SK-N-SH (cell line): Measurements from ENCODE around the gene ZDHHC14. TPM values are rescaled to one million over a fixed set of nuclear protein-coding genes. Genes with fewer than 3 reads are reported as not detected.

Experiments
- CTCF ChIA-PET: fragments of 300-600, 350-600 bp; formaldehyde crosslinking; extraction: SDS; loops from one replicate; lab custom pipeline; 2021; lab: Yijun Ruan, JAX
- POLR2A ChIA-PET: fragments of 350-600 bp; sonication (Branson Sonifier 250); formaldehyde crosslinking; extraction: SDS; loops from one replicate; lab custom pipeline; 2020; ENCODE audit warnings: antibody characterized with exemption, inconsistent platforms; lab: Yijun Ruan, JAX
- DNase-seq: peaks from one replicate; pipeline ENCODE4 v3.0.0; 2012
- H2AFZ ChIP-seq: fragments of 200-600 bp; sonication (generic); 2 replicates; pipeline ENCODE4 v1.8.1; 2016; ENCODE audit warnings: antibody characterized with exemption, mild to moderate bottlenecking, low read depth
- H3F3A ChIP-seq: fragments of 200-600 bp; sonication (generic); replicated peaks from 2 replicates; pipeline ENCODE3; 2016; ENCODE audit warnings: antibody characterized with exemption, mild to moderate bottlenecking; ENCODE audit not compliant: insufficient read depth
- H3K27ac ChIP-seq, 2 experiments: fragments of 200-500 bp in 1 of 2; fragments of 200-600 bp in 1 of 2; sonication (Bioruptor generic) in 1 of 2; sonication (generic), shearing (Covaris generic) in 1 of 2; 2 replicates each; pipeline versions ENCODE4 v1.5.1 to v1.6.1; 2014 to 2016; ENCODE audit warnings: low read depth in 2 of 2, inconsistent platforms in 1 of 2, low read length in 1 of 2, mild to moderate bottlenecking in 1 of 2, mixed read lengths in 1 of 2
- H3K27me3 ChIP-seq: fragments of 200-600 bp; sonication (generic), shearing (Covaris generic); 2 replicates; pipeline ENCODE4 v1.6.1; 2016; ENCODE audit warnings: mixed run types; ENCODE audit not compliant: insufficient read depth
- H3K36me3 ChIP-seq, 2 experiments: fragments of 200-500 bp in 1 of 2; fragments of 200-600 bp in 1 of 2; sonication (Bioruptor generic) in 1 of 2; sonication (generic) in 1 of 2; replicated peaks in 1 of 2; 2 replicates each; pipeline versions ENCODE3 to v1.5.1; 2014 to 2016; ENCODE audit warnings: low read length in 1 of 2, mild to moderate bottlenecking in 1 of 2; ENCODE audit not compliant: insufficient read depth in 2 of 2, control insufficient read depth in 1 of 2
- H3K4me1 ChIP-seq, 2 experiments: fragments of 200-500 bp in 1 of 2; fragments of 200-600 bp in 1 of 2; sonication (Bioruptor generic) in 1 of 2; sonication (generic), shearing (Covaris generic) in 1 of 2; 2 replicates each; pipeline versions ENCODE4 v1.5.1 to v1.6.1; 2014 to 2016; ENCODE audit warnings: low read depth in 1 of 2, low read length in 1 of 2, mixed run types in 1 of 2; ENCODE audit not compliant: insufficient read depth in 2 of 2, control insufficient read depth in 1 of 2
- H3K4me2 ChIP-seq: fragments of 200-600 bp; sonication (generic), shearing (Covaris generic); 2 replicates; pipeline ENCODE4 v1.6.1; 2017; ENCODE audit warnings: mixed run types
- H3K4me3 ChIP-seq, 2 experiments: fragments of 200-500 bp in 1 of 2; fragments of 200-600 bp in 1 of 2; sonication (Bioruptor generic) in 1 of 2; sonication (generic), shearing (Covaris generic) in 1 of 2; 2 replicates each; pipeline versions ENCODE4 v1.5.1 to v1.8.1; 2014 to 2016; ENCODE audit warnings: low read depth in 2 of 2, inconsistent platforms in 1 of 2, low read length in 1 of 2, mild to moderate bottlenecking in 1 of 2, mixed read lengths in 1 of 2, moderate library complexity in 1 of 2
- H3K79me2 ChIP-seq: fragments of 200-600 bp; sonication (generic); 2 replicates; pipeline ENCODE4 v1.8.1; 2017; ENCODE audit warnings: mild to moderate bottlenecking; ENCODE audit not compliant: insufficient read depth
- H3K9ac ChIP-seq: fragments of 200-600 bp; sonication (generic); 2 replicates; pipeline ENCODE4 v1.6.1; 2017; ENCODE audit warnings: mixed run types
- H3K9me2 ChIP-seq: fragments of 200-600 bp; sonication (generic); 2 replicates; pipeline ENCODE4 v1.6.1; 2017; ENCODE audit warnings: mixed run types
- H3K9me3 ChIP-seq: fragments of 200-600 bp; sonication (generic); 2 replicates; pipeline ENCODE4 v1.6.1; 2017; ENCODE audit warnings: mixed run types, mild to moderate bottlenecking, moderate library complexity
- H4K20me1 ChIP-seq: fragments of 200-600 bp; sonication (generic); 2 replicates; pipeline ENCODE4 v1.6.1; 2017; ENCODE audit warnings: mild to moderate bottlenecking, mixed run types; ENCODE audit not compliant: insufficient read depth
- CTCF ChIP-seq: fragments of 200-600 bp; sonication (generic); IDR thresholded peaks from 2 replicates; pipeline ENCODE4 v1.6.1; 2017; ENCODE audit warnings: antibody characterized with exemption, mild to moderate bottlenecking, moderate library complexity
- ELF1 ChIP-seq: IDR thresholded peaks from 2 replicates; pipeline ENCODE4 v1.4.0; 2012
- FOSL2 ChIP-seq: IDR thresholded peaks from 2 replicates; pipeline ENCODE4 v1.4.0; 2012; ENCODE audit warnings: low read depth, mild to moderate bottlenecking, moderate library complexity, borderline replicate concordance
- GATA2 ChIP-seq: sonication (generic); formaldehyde crosslinking; IDR thresholded peaks from 2 replicates; pipeline ENCODE4 v1.5.0; 2020; ENCODE audit warnings: mild to moderate bottlenecking, missing genetic modification reagents
- IRF3 ChIP-seq: fragments of 150-350 bp; IDR thresholded peaks from 2 replicates; pipeline ENCODE4 v1.6.1; 2016; ENCODE audit warnings: mild to moderate bottlenecking, low read depth, low read length
- JUND ChIP-seq: IDR thresholded peaks from 2 replicates; pipeline ENCODE4 v1.4.0; 2012
- MAX ChIP-seq: IDR thresholded peaks from 2 replicates; pipeline ENCODE4 v1.4.0; 2012; ENCODE audit warnings: low read depth
- MEF2A ChIP-seq: IDR thresholded peaks from 2 replicates; pipeline ENCODE4 v1.4.0; 2012; ENCODE audit warnings: low read depth, borderline replicate concordance
- MXI1 ChIP-seq: IDR thresholded peaks from 2 replicates; pipeline ENCODE4 v1.6.1; 2012; ENCODE audit warnings: mild to moderate bottlenecking, low read depth, low read length, improper control_type of control experiment
- POLR2AphosphoS5 ChIP-seq: IDR thresholded peaks from 2 replicates; pipeline ENCODE4 v1.6.1; 2012; ENCODE audit warnings: low read depth, low read length
- RAD21 ChIP-seq: IDR thresholded peaks from 2 replicates; pipeline ENCODE4 v1.6.1; 2012; ENCODE audit warnings: mild to moderate bottlenecking, low read length
- RFX5 ChIP-seq: IDR thresholded peaks from 2 replicates; pipeline ENCODE4 v1.6.1; 2012; ENCODE audit warnings: mild to moderate bottlenecking, improper control_type of control experiment, low read length
- RXRA ChIP-seq: IDR thresholded peaks from 2 replicates; pipeline ENCODE4 v1.4.0; 2012; ENCODE audit warnings: low read depth, mild to moderate bottlenecking, borderline replicate concordance
- TAF1 ChIP-seq: IDR thresholded peaks from 2 replicates; pipeline ENCODE4 v1.6.1; 2012; ENCODE audit warnings: low read depth, mild to moderate bottlenecking, low read length, moderate library complexity, borderline replicate concordance
- TCF12 ChIP-seq: IDR thresholded peaks from 2 replicates; pipeline ENCODE4 v1.4.0; 2012
- TEAD4 ChIP-seq: IDR thresholded peaks from 2 replicates; pipeline ENCODE4 v1.4.0; 2012; ENCODE audit warnings: mild to moderate bottlenecking, borderline replicate concordance; ENCODE audit not compliant: insufficient read depth
- USF2 ChIP-seq: fragments of 150-350 bp; IDR thresholded peaks from 2 replicates; pipeline ENCODE4 v1.6.1; 2017; ENCODE audit warnings: antibody characterized with exemption, low read length, low read depth, borderline replicate concordance
- YY1 ChIP-seq: IDR thresholded peaks from 2 replicates; pipeline ENCODE4 v1.4.0; 2012; ENCODE audit warnings: low read depth, mild to moderate bottlenecking
- WGBS: methylation state at CpG from one replicate; pipeline ENCODE4 v1.1.6; 2017; ENCODE audit warnings: low lambda C conversion rate; 5-methylcytosine and 5-hydroxymethylcytosine counted together
- polyA plus RNA-seq, 3 experiments: library from polyadenylated mRNA; depleted of rRNA; stranded (reverse); fragments of >200 nt; gene quantifications; 2 replicates each; pipeline ENCODE4 v1.2.3, GENCODE V29; 2012

Gene ZDHHC14
- polyA plus RNA-seq, 1 of the 3 experiments (the other 2 are of a cell fraction), result 5.4 TPM

- no peak for TF ChIP-seq CTCF
- no peak for TF ChIP-seq MXI1
- TF ChIP-seq RXRA, result no peak
- no peak for TF ChIP-seq TAF1
- TF ChIP-seq JUND, result no peak
- no peak for TF ChIP-seq TCF12
Measured at GRCh38 chr6:157510323-157511188, 129.6 kb downstream of the ZDHHC14 start (continued).

DNA sequence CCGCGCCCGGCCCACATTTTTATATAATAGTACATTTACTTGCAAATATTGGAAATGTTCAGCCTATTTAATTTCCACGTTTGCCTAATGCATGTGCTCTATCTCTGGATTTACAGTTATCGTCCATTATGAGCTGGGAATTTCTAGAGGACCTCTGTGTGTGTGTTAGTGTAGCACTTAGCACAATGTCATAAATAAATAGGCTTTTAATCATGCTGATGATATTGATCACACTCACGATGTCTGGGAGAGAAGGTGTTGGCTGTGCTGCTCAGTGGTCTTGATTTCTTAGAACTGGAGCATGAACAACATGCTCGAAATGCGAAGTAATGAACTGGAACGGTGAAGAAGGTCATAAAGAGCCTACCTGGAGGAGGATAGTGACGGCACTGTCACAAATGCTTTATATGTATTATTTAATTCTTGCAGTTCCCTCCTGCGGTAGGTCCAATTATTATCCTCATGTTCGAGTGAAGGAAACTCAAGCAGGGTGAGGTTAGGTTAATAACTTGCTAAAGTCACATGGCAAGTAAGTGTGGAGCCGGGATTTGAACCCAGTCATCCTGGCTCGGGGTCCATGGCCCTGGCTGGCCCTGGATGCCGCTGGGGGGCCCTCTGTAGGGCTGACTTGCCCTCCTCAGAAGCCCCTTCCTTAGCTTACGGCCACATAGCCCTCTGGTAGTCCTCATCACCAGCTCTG lies 130.8 kb downstream of the ZDHHC14 start:
- Histone ChIP-seq H4K20me1 (no peaks in the 10 kb centered on the region), H3K27ac (no peak overlapping the region), H3F3A (peaks cover 4% of the 10 kb centered on the region), H3K9ac (no peak overlapping the region), H3K4me1 (no peaks in the 10 kb centered on the region; a peak in 1 of 4 replicates), H3K9me2 (no peaks in the 10 kb centered on the region), H3K79me2 (no peaks in the 10 kb centered on the region), H3K4me2 (no peak overlapping the region), H3K27me3 (no peaks in the 10 kb centered on the region), H3K36me3 (no peaks in the 10 kb centered on the region), H3K4me3 (no peak overlapping the region), H2AFZ (no peak overlapping the region), H3K9me3 (no peaks in the 10 kb centered on the region)
- TF ChIP-seq RFX5 (no peak), MEF2A (no peak), MAX (no peak), YY1 (no peak), TAF1 (no peak), IRF3 (no peak), GATA2 (CRISPR knock-in tag) (no peak), FOSL2 (no peak), TCF12 (no peak), POLR2AphosphoS5 (no peak), TEAD4 (no peak), ELF1 (no peak), RAD21 (no peak), USF2 (no peak)
- CTCF ChIA-PET, result no interaction called here
- POLR2A ChIA-PET, result no interaction called here
- WGBS, result 93% methylated on average over 14 of the region's 16 CpGs
- no peak for DNase-seq
